SK-N-SH treated with all-trans-retinoic acid at 6 μM for 48 hours (cell line): ENCODE measurements around the gene ZNF22.

ENCODE experiments used
- ATAC-seq: fragments of 200-7000 bp; cut with Tn5 transposase; 3 replicates; pipeline ENCODE4 v1.9.1; 2020; ENCODE audit warnings: mild to moderate bottlenecking, moderate library complexity
- ARNTL ChIP-seq: fragments of 450-650 bp; formaldehyde crosslinking; IDR thresholded peaks from 2 replicates; pipeline ENCODE4 v1.5.0; 2020; ENCODE audit warnings: low read depth, mild to moderate bottlenecking, moderate library complexity, borderline replicate concordance
- BACH2 ChIP-seq: fragments of 250-450 bp; sonication (Bioruptor Pico); IDR thresholded peaks from 2 replicates; pipeline ENCODE4 v1.9.0; 2021; ENCODE audit warnings: mild to moderate bottlenecking, borderline replicate concordance
- CSDC2 ChIP-seq: fragments of 250-450 bp; sonication (Bioruptor Pico); IDR thresholded peaks from 2 replicates; pipeline ENCODE4 v1.5.0; 2020; ENCODE audit warnings: mild to moderate bottlenecking, moderate library complexity
- ESRRG ChIP-seq: fragments of 250-450 bp; sonication (Bioruptor Pico); IDR thresholded peaks from 2 replicates; pipeline ENCODE4 v1.6.1; 2021; ENCODE audit warnings: mild to moderate bottlenecking
- GLIS3 ChIP-seq: fragments of 250-450 bp; sonication (Bioruptor Pico); IDR thresholded peaks from 2 replicates; pipeline ENCODE4 v1.5.0; 2020; ENCODE audit warnings: mild to moderate bottlenecking, moderate library complexity
- ISL1 ChIP-seq: fragments of 250-450 bp; sonication (Bioruptor Pico); IDR thresholded peaks from 2 replicates; pipeline ENCODE4 v2.1.2; 2022; ENCODE audit warnings: mild to moderate bottlenecking, moderate library complexity
- PPARA ChIP-seq: fragments of 250-450 bp; sonication (Bioruptor Pico); IDR thresholded peaks from 2 replicates; pipeline ENCODE4 v1.5.0; 2020; ENCODE audit warnings: mild to moderate bottlenecking, borderline replicate concordance
- SNAI2 ChIP-seq: fragments of 250-450 bp; sonication (Bioruptor Pico); IDR thresholded peaks from 2 replicates; pipeline ENCODE4 v1.5.0; 2020; ENCODE audit warnings: mild to moderate bottlenecking, moderate library complexity
- TCF4 ChIP-seq: fragments of 250-450 bp; sonication (Bioruptor Pico); IDR thresholded peaks from 2 replicates; pipeline ENCODE4 v1.8.0; 2021; ENCODE audit warnings: mild to moderate bottlenecking, moderate library complexity, borderline replicate concordance
- TOX ChIP-seq: fragments of 250-450 bp; sonication (Bioruptor Pico); IDR thresholded peaks from 2 replicates; pipeline ENCODE4 v1.8.0; 2021; ENCODE audit warnings: mild to moderate bottlenecking, moderate library complexity, borderline replicate concordance
- ZFP3 ChIP-seq: fragments of 250-450 bp; sonication (Bioruptor Pico); IDR thresholded peaks from 2 replicates; pipeline ENCODE4 v1.5.0; 2020; ENCODE audit warnings: mild to moderate bottlenecking, moderate library complexity
- ZFP30 ChIP-seq: fragments of 450-650 bp; formaldehyde crosslinking; IDR thresholded peaks from 2 replicates; pipeline ENCODE4 v1.5.0; 2022; ENCODE audit warnings: mild to moderate bottlenecking, moderate library complexity
- ZNF565 ChIP-seq: fragments of 450-650 bp; formaldehyde crosslinking; conservative IDR thresholded peaks from 2 replicates; pipeline ENCODE4 v1.5.0; 2020; ENCODE audit warnings: low read depth, mild to moderate bottlenecking, moderate library complexity
- ZNF8 ChIP-seq: fragments of 450-650 bp; formaldehyde crosslinking; IDR thresholded peaks from 2 replicates; pipeline ENCODE4 v1.5.0; 2020; ENCODE audit warnings: mild to moderate bottlenecking, moderate library complexity
- TF ChIP-seq, protein P1 (sequence below): fragments of 250-450 bp; sonication (Bioruptor Pico); IDR thresholded peaks from 2 replicates; pipeline ENCODE4 v1.8.0; 2020; ENCODE audit warnings: mild to moderate bottlenecking, moderate library complexity, borderline replicate concordance
- TF ChIP-seq, protein P2 (sequence below): fragments of 250-450 bp; sonication (Bioruptor Pico); IDR thresholded peaks from 2 replicates; pipeline ENCODE4 v1.8.0; 2021; ENCODE audit warnings: low read depth, mild to moderate bottlenecking, moderate library complexity, borderline replicate concordance
- TF ChIP-seq, protein P3 (sequence below): fragments of 250-450 bp; sonication (Bioruptor Pico); IDR thresholded peaks from 2 replicates; pipeline ENCODE4 v1.5.1; 2021; ENCODE audit warnings: mild to moderate bottlenecking, moderate library complexity
- TF ChIP-seq, protein P4 (sequence below): fragments of 250-450 bp; sonication (Bioruptor Pico); IDR thresholded peaks from 2 replicates; pipeline ENCODE4 v1.5.0; 2020; ENCODE audit warnings: mild to moderate bottlenecking, moderate library complexity

The ZNF22 gene

DNA sequence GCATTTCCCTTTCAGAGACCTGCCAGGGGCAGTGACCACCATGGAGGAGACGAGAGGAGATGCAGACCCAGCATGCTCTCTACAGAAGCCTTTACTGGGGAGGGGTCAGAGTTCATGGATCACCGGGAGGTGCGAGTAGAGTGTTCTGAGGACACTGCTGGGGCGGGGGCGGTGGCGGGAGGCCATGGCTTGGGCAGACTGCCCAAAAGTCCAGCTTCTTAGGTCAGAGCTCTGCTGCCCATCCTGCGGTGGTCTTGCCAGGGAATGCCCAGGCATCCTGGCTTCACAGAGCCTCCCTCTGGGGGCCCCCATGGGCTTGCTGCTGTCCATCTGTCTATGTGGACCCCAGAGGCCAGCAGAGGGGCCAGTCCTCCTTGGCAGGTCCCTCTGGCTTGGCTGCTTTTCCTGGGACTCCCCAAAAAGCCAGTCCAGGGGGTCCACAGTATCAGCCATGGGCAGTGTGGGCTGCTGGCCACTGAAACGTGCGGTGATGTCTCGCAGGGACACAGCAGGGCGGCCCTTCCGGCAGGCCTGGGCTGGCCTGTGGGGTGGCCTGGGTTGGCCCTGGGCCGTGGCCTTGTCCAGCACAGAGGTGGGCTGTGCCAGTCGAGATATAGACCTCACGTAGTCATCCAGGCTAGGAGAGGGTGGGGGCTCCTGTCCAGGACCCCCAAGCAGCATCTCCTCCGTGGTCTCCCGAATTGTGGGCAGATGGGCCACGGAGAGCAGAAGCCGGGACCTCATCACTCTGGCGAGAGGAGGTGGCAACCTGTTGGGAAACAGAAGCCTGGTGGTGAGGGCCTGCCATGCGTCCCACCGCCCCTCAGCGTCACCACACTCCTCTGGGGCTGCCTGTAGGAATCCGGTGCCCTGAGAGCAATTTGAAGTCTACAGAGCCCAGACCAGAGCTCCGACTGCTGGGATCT, 23.2 kb upstream of the ZNF22 start:
- ATAC-seq: no peak

DNA sequence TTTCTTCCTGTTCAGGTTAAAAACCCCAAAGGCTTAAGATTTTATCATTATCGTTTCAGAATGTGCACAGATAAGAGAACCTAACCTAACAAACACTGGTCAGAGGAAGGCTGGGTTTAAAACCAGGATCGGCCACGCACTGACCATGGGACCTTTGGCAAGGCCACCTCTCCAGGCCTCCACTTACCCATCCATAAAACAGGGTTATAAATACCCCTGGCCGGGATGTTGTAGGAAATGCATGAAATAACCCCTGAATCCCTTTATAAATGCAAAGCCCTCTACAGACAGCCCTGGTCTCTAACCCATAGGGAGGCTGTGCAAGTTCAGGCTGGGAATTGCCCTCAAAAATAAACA, 22.5 kb upstream of the ZNF22 start:
- no peak for ATAC-seq
- no peak for TF ChIP-seq PPARA (CRISPR knock-in tag)

More for the DNA sequence above, 23.2 kb upstream of the ZNF22 start:
- TF ChIP-seq, protein P1, sequence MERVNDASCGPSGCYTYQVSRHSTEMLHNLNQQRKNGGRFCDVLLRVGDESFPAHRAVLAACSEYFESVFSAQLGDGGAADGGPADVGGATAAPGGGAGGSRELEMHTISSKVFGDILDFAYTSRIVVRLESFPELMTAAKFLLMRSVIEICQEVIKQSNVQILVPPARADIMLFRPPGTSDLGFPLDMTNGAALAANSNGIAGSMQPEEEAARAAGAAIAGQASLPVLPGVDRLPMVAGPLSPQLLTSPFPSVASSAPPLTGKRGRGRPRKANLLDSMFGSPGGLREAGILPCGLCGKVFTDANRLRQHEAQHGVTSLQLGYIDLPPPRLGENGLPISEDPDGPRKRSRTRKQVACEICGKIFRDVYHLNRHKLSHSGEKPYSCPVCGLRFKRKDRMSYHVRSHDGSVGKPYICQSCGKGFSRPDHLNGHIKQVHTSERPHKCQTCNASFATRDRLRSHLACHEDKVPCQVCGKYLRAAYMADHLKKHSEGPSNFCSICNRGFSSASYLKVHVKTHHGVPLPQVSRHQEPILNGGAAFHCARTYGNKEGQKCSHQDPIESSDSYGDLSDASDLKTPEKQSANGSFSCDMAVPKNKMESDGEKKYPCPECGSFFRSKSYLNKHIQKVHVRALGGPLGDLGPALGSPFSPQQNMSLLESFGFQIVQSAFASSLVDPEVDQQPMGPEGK (CRISPR knock-in tag): no peak
- TF ChIP-seq CSDC2 (CRISPR knock-in tag) (no peak), ZNF8 (no peak), GLIS3 (CRISPR knock-in tag) (no peak), ARNTL (CRISPR knock-in tag) (no peak), ZNF565 (CRISPR knock-in tag) (no peak), TCF4 (CRISPR knock-in tag) (no peak), ESRRG (CRISPR knock-in tag) (no peak), TOX (CRISPR knock-in tag) (no peak), SNAI2 (CRISPR knock-in tag) (no peak)
- TF ChIP-seq, protein P2, sequence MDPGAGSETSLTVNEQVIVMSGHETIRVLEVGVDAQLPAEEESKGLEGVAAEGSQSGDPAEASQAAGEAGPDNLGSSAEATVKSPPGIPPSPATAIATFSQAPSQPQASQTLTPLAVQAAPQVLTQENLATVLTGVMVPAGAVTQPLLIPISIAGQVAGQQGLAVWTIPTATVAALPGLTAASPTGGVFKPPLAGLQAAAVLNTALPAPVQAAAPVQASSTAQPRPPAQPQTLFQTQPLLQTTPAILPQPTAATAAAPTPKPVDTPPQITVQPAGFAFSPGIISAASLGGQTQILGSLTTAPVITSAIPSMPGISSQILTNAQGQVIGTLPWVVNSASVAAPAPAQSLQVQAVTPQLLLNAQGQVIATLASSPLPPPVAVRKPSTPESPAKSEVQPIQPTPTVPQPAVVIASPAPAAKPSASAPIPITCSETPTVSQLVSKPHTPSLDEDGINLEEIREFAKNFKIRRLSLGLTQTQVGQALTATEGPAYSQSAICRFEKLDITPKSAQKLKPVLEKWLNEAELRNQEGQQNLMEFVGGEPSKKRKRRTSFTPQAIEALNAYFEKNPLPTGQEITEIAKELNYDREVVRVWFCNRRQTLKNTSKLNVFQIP (CRISPR knock-in tag): no peak
- TF ChIP-seq, protein P3, sequence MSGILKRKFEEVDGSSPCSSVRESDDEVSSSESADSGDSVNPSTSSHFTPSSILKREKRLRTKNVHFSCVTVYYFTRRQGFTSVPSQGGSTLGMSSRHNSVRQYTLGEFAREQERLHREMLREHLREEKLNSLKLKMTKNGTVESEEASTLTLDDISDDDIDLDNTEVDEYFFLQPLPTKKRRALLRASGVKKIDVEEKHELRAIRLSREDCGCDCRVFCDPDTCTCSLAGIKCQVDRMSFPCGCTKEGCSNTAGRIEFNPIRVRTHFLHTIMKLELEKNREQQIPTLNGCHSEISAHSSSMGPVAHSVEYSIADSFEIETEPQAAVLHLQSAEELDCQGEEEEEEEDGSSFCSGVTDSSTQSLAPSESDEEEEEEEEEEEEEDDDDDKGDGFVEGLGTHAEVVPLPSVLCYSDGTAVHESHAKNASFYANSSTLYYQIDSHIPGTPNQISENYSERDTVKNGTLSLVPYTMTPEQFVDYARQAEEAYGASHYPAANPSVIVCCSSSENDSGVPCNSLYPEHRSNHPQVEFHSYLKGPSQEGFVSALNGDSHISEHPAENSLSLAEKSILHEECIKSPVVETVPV (CRISPR knock-in tag): no peak

DNA sequence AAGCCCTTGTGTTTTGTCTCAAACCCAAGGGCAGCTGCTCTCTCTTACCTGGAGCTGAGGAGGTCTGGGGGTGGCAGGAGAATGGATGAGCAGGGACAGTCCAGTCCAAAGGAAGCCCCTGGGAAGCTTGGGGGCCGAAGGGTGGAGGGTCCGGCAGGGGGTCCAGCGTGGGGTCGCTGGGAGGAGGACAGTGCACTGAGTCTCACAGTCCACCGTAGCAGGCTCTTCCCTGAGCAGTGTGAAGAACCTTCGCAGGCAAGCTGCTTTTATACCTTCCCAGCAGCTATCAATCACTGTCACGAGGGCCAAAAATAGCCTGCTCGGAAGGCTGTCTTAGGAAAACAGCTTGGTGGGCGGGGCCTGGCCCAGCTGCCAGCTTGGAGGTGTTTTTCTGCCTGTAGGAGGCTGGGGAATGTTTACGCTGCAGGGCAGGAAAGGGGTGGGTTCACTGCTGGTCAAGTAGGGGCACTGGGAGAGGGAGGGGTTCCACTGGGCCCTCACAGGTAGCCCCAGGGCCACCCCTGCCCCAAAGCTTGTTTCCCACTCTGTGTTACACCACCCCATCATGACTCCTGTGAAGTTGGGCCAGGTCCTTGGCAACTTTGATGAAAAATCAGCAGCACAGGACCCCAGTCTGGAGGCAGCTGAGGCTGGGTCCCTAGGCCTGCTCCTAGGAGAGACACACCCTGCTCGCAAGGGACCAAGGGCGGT, 22.0 kb upstream of the ZNF22 start, which contains the start of gene DEPP1:
Gene DEPP1 (minus strand): TSS at position 240 of the 711 bp plus-strand sequence. CDS start 779 bp downstream, outside the sequence.
- ATAC-seq: peak; percentile 50
- TF ChIP-seq, protein P1 (CRISPR knock-in tag): 0 out of 2 replicates have a peak, but pooled peaks have one; percentile 47
- TF ChIP-seq ZFP3 (CRISPR knock-in tag) (no peak), ISL1 (peak; percentile 13; the same call in 1 of the 2 replicates)

DNA sequence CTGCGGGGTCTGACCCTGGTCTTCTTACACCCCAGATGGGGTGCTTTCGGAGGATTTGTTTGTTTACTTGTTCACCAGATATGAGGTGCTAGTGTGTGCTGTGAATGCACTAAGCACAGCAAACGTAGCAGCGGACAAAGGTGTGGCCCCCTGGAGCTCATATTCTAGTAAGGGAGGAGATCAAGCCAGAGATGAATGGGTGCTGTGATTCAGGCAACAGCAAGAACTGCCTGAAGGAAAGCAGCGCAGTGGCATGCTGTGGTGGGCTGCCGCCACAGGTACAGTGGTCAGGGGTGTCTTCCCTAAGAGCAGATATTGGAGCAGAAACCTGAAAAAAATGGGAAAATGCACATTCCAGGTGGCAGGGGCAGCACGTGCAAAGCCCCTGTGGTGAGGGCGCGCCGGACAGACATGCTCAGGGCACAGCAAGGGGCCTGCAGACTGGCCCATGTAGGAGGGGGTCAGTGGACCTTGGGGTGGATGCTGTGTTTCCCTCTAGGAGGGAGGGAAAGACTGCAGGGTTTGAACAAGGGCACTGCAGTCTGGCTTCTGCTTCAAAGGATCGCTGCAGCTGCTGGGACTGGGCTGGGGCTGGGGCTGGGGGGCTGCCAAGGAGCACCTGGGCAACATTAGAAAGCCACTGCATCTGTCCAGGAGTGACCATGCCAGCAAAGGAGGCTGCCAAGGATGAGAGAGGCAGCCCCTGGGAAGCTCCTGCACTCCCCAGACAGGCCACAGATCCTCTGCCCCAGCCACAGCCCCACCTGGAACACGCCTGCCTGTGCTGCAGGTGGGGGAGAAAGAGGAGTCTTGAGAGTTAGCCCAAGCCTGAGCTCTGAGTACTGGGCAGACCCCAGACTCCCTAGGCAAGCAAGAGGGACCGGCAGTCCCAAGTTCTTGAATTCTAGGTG, 21.2 kb upstream of the ZNF22 start:
- ATAC-seq: no peak
- TF ChIP-seq BACH2 (CRISPR knock-in tag) (no peak), ISL1 (no peak), PPARA (CRISPR knock-in tag) (no peak), ZFP30 (CRISPR knock-in tag) (no peak), ZNF565 (CRISPR knock-in tag) (no peak), TOX (CRISPR knock-in tag) (no peak), ZFP3 (CRISPR knock-in tag) (no peak)
- TF ChIP-seq, protein P2 (CRISPR knock-in tag): no peak
- TF ChIP-seq, protein P4, sequence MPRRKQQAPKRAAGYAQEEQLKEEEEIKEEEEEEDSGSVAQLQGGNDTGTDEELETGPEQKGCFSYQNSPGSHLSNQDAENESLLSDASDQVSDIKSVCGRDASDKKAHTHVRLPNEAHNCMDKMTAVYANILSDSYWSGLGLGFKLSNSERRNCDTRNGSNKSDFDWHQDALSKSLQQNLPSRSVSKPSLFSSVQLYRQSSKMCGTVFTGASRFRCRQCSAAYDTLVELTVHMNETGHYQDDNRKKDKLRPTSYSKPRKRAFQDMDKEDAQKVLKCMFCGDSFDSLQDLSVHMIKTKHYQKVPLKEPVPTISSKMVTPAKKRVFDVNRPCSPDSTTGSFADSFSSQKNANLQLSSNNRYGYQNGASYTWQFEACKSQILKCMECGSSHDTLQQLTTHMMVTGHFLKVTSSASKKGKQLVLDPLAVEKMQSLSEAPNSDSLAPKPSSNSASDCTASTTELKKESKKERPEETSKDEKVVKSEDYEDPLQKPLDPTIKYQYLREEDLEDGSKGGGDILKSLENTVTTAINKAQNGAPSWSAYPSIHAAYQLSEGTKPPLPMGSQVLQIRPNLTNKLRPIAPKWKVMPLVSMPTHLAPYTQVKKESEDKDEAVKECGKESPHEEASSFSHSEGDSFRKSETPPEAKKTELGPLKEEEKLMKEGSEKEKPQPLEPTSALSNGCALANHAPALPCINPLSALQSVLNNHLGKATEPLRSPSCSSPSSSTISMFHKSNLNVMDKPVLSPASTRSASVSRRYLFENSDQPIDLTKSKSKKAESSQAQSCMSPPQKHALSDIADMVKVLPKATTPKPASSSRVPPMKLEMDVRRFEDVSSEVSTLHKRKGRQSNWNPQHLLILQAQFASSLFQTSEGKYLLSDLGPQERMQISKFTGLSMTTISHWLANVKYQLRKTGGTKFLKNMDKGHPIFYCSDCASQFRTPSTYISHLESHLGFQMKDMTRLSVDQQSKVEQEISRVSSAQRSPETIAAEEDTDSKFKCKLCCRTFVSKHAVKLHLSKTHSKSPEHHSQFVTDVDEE (CRISPR knock-in tag): no peak
